Activated CD4-positive, alpha-beta T cell treated with anti-CD3 and anti-CD28 coated beads, Interleukin-2, amount 10 ng/mL, durations not matched to agents 24 days and 14 days (primary cell): ENCODE measurements around the gene PINK1. TPM values are rescaled to one million over a fixed set of nuclear protein-coding genes. Genes with fewer than 3 reads are reported as not detected.

ENCODE experiments used
- DNase-seq: peaks from one replicate; pipeline ENCODE4 v3.0.0; 2022
- H3K27ac Mint-ChIP-seq: one replicate; pipeline ENCODE4 v1.8.0; 2022; ENCODE audit warnings: mild to moderate bottlenecking, mixed read lengths
- H3K27me3 Mint-ChIP-seq: one replicate; pipeline ENCODE4 v1.8.0; 2022; ENCODE audit warnings: mixed read lengths
- H3K36me3 Mint-ChIP-seq: one replicate; pipeline ENCODE4 v1.8.0; 2022; ENCODE audit warnings: low read depth, mild to moderate bottlenecking, mixed read lengths
- H3K4me1 Mint-ChIP-seq: one replicate; pipeline ENCODE4 v1.8.0; 2021; ENCODE audit warnings: mixed read lengths
- H3K4me3 Mint-ChIP-seq: one replicate; pipeline ENCODE4 v1.8.0; 2022; ENCODE audit warnings: mild to moderate bottlenecking, moderate library complexity, mixed read lengths
- H3K9me3 Mint-ChIP-seq: one replicate; pipeline ENCODE4 v1.8.0; 2021; ENCODE audit warnings: mixed read lengths
- intact Hi-C: fragments of 100-400 bp; cut with micrococcal nuclease; formaldehyde crosslinking; loops from one replicate; pipeline ENCODE4 v1.15.1; 2023
- total RNA-seq: library from RNA; stranded (reverse); gene quantifications from 2 replicates; pipeline ENCODE4 v1.2.3, GENCODE V29; 2022

Gene PINK1
- total RNA-seq, 1 donor from 2014 or later = 2.0 TPM

DNA sequence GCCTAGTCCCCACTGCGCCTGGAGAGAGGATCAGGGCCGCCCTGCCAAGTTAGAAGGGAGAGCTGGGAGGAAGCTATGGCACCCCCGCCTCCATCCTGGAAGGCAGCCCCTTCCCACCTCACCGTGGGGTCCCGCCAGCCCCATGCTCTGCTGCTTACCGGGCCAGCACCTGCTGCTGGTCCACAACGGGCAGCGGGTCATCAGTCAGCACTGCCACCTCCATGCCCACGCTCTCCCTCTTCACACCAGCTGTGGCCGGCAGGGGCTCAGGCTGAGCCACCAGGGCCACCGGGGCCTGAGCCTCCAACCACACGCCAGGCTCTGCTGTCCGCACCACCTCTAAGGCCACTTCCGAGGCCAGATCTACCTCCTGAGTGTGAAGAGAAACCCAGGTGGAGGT, 51.4 kb downstream of the PINK1 start:
- H3K4me1 Mint-ChIP-seq = peaks cover 2% of the 10 kb centered on the region
- H3K4me3 Mint-ChIP-seq = no peak overlapping the region
- no peak for DNase-seq
- H3K36me3 Mint-ChIP-seq = no peaks in the 10 kb centered on the region
- intact Hi-C loops = no loop called here
- no peaks in the 10 kb centered on the region for H3K9me3 Mint-ChIP-seq
- peaks cover 42% of the 10 kb centered on the region for H3K27me3 Mint-ChIP-seq
- H3K27ac Mint-ChIP-seq = no peak overlapping the region

DNA sequence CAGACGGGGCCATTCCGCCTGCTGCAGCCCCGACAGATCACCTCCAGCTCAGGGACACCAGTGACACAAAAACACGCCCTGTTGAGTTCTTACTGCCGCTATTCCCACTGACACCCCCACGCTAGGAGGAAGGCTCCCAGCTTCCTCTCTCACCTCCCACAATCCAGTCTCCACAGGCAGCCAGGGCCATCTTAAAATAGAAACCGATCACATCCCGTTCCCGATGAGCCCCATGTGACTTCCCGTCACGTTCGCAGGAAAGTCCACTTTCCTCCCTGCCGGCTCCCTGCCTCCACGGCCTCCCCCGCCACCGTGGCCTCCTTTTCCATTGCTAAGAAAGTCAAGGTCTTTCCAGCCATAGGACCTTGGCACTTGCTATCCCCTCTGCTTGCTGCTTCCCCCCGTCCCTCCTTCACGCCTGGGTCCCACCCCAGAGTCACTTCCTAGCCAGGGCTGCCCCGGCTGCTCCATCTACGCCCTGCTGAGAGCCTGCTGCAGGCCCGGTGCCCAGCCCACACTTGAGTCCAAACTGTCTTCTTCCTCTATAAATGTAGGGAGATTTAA, 51.9 kb downstream of the PINK1 start:
- Mint-ChIP-seq H3K27ac (no peak overlapping the region), H3K36me3 (no peaks in the 10 kb centered on the region), H3K4me3 (no peak overlapping the region), H3K4me1 (peaks cover 2% of the 10 kb centered on the region), H3K27me3 (peaks cover 38% of the 10 kb centered on the region), H3K9me3 (no peaks in the 10 kb centered on the region)
- DNase-seq = no peak
- intact Hi-C loops = no loop called here

DNA sequence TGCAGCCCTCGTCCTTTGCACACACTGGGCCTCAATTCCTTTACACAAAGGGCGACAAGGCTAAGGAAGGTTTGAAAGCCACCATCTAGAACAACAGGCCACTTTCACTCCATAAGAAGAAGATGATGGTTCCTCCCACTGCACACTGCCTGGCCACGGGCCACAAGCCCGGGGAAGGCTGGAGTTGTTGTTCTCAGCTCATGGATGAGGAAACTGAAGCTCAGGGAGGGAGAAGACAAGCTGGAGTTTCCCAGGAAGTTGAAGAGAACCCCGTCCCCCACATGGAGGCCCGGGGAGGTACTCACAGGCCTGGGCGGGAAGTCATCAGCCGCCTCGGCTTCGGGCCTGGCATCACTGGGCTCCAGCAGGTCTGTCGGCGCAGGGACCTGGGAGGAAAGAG, 52.5 kb downstream of the PINK1 start:
- no peaks in the 10 kb centered on the region for H3K9me3 Mint-ChIP-seq
- H3K27me3 Mint-ChIP-seq = peaks cover 34% of the 10 kb centered on the region
- no peaks in the 10 kb centered on the region for H3K36me3 Mint-ChIP-seq
- peaks cover 2% of the 10 kb centered on the region for H3K4me1 Mint-ChIP-seq
- no peak for DNase-seq
- H3K27ac Mint-ChIP-seq = no peak overlapping the region
- intact Hi-C loops = no loop called here
- no peak overlapping the region for H3K4me3 Mint-ChIP-seq

- Mint-ChIP-seq H3K27ac (no peak overlapping the region), H3K4me3 (no peak overlapping the region), H3K4me1 (peaks cover 2% of the 10 kb centered on the region), H3K27me3 (peaks cover 28% of the 10 kb centered on the region), H3K36me3 (no peaks in the 10 kb centered on the region), H3K9me3 (no peaks in the 10 kb centered on the region)
- intact Hi-C loops = no loop called here
- DNase-seq = no peak
These were observed 53.8 kb downstream of the PINK1 start for GRCh38 chr1:20686883-20687725.

DNA sequence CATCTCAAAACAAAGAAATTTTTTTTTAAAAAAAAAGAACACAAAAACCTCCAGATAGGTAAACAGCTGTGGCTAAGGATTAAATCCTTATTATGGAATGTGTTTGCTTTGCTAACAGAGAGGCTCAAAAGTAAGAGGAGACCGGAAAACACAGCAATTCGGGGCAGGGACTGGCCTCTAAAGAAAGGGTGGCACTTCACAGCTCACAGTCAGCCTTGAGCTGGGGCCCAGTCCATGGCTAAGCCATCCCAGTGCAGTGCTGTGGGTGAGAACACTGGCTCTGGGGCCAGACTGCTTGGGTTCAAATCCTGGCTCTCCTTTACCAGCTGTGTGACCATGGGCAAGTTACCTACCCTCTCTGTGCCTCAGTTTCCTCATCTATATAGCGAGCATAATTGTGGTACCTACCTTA, 56.4 kb downstream of the PINK1 start:
- no peaks in the 10 kb centered on the region for H3K36me3 Mint-ChIP-seq
- intact Hi-C loops = no loop called here
- no peak for DNase-seq
- H3K4me3 Mint-ChIP-seq = no peak overlapping the region
- H3K27me3 Mint-ChIP-seq = peaks cover 18% of the 10 kb centered on the region
- no peaks in the 10 kb centered on the region for H3K4me1 Mint-ChIP-seq
- no peaks in the 10 kb centered on the region for H3K9me3 Mint-ChIP-seq
- H3K27ac Mint-ChIP-seq = no peak overlapping the region

DNA sequence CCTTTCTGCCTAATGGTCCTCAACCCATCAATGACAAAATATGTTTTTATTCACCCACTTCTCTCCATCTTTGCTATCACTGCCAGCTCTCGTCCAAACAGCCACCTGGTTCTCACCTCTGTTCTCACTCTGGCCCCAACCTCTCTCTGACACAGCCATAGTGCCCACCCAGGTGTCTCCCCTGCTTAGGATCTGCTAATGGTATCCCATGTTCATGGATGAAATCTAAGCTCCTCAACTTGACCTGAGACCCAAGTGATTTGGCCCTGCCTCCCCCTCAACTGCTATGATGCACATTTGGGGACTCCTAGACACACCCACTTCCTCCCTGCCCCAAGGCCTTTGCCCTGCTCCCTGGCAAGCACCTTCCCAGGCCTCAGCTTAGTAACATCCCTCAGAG, 58.6 kb downstream of the PINK1 start:
- Mint-ChIP-seq H3K9me3 (no peaks in the 10 kb centered on the region), H3K27me3 (peaks cover 14% of the 10 kb centered on the region), H3K4me1 (peaks cover 6% of the 10 kb centered on the region), H3K36me3 (no peaks in the 10 kb centered on the region), H3K4me3 (no peak overlapping the region), H3K27ac (no peak overlapping the region)
- intact Hi-C loops = no loop called here
- no peak for DNase-seq

GRCh38 chr1:20693623-20694022, 60.4 kb downstream of the PINK1 start:
- intact Hi-C loops = no loop called here
- no peak overlapping the region for H3K4me3 Mint-ChIP-seq
- H3K27me3 Mint-ChIP-seq = peaks cover 10% of the 10 kb centered on the region
- no peak overlapping the region for H3K27ac Mint-ChIP-seq
- no peaks in the 10 kb centered on the region for H3K36me3 Mint-ChIP-seq
- peaks cover 7% of the 10 kb centered on the region for H3K4me1 Mint-ChIP-seq
- no peak for DNase-seq
- H3K9me3 Mint-ChIP-seq = no peaks in the 10 kb centered on the region

GRCh38 chr1:20695515-20695914, 62.3 kb downstream of the PINK1 start:
- Mint-ChIP-seq H3K4me3 (no peak overlapping the region), H3K36me3 (no peaks in the 10 kb centered on the region), H3K4me1 (peaks cover 7% of the 10 kb centered on the region), H3K27me3 (peaks cover 7% of the 10 kb centered on the region), H3K27ac (peak overlapping the region; percentile 32), H3K9me3 (no peaks in the 10 kb centered on the region)
- no peak for DNase-seq
- intact Hi-C loops = no loop called here

- Mint-ChIP-seq H3K27me3 (peaks cover 7% of the 10 kb centered on the region), H3K27ac (peak overlapping the region; percentile 34), H3K36me3 (no peaks in the 10 kb centered on the region), H3K9me3 (no peaks in the 10 kb centered on the region), H3K4me1 (peaks cover 7% of the 10 kb centered on the region), H3K4me3 (peak overlapping the region; percentile 89)
- peak; percentile 90 for DNase-seq
- intact Hi-C loops = loop anchor here (1.0 to 2.0 kb wide), 2 partner anchors 36 to 499 kb away; partner anchors contain the start of gene SH2D5
These were observed 63.4 kb downstream of the PINK1 start for GRCh38 chr1:20696397-20697333.

- no peaks in the 10 kb centered on the region for H3K36me3 Mint-ChIP-seq
- H3K9me3 Mint-ChIP-seq = no peaks in the 10 kb centered on the region
- peaks cover 7% of the 10 kb centered on the region for H3K27me3 Mint-ChIP-seq
- no peak overlapping the region for H3K4me3 Mint-ChIP-seq
- no peak for DNase-seq
- H3K4me1 Mint-ChIP-seq = peaks cover 7% of the 10 kb centered on the region
- no peak overlapping the region for H3K27ac Mint-ChIP-seq
- intact Hi-C loops = loop anchor here (2.0 kb wide), 1 partner anchor 35 kb away; the partner anchor contains the start of gene SH2D5
These were observed 64.3 kb downstream of the PINK1 start for GRCh38 chr1:20697563-20697962.

GRCh38 chr1:20698195-20698910, 65.1 kb downstream of the PINK1 start:
- no peak for DNase-seq
- Mint-ChIP-seq H3K9me3 (no peaks in the 10 kb centered on the region), H3K4me3 (no peak overlapping the region), H3K27me3 (peaks cover 7% of the 10 kb centered on the region), H3K27ac (no peak overlapping the region), H3K36me3 (no peaks in the 10 kb centered on the region), H3K4me1 (peaks cover 7% of the 10 kb centered on the region)
- intact Hi-C loops = no loop called here

DNA sequence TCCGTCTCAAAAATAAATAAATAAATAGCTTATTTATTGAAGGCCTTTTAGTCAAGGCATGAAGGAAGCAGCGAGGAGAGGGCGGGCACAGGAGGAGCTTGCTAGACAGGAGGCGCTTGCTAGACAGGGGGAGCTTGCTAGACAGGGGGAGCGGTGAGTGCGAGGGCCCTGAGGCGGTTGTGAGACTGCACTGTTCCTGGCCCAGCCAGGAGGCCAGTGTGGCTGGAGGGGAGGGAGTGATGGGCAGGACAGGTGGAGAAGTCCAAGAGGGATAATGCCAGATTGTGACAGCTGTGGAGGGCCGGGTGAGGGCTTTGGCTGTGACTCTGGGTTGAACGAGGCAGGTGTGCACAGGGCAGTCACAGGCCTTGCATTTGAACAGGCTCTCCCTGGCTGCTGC, 66.3 kb downstream of the PINK1 start:
- H3K27ac Mint-ChIP-seq = no peak overlapping the region
- no peaks in the 10 kb centered on the region for H3K9me3 Mint-ChIP-seq
- H3K36me3 Mint-ChIP-seq = no peaks in the 10 kb centered on the region
- peaks cover 5% of the 10 kb centered on the region for H3K27me3 Mint-ChIP-seq
- DNase-seq = no peak
- no peak overlapping the region for H3K4me3 Mint-ChIP-seq
- intact Hi-C loops = no loop called here
- peaks cover 7% of the 10 kb centered on the region for H3K4me1 Mint-ChIP-seq

DNA sequence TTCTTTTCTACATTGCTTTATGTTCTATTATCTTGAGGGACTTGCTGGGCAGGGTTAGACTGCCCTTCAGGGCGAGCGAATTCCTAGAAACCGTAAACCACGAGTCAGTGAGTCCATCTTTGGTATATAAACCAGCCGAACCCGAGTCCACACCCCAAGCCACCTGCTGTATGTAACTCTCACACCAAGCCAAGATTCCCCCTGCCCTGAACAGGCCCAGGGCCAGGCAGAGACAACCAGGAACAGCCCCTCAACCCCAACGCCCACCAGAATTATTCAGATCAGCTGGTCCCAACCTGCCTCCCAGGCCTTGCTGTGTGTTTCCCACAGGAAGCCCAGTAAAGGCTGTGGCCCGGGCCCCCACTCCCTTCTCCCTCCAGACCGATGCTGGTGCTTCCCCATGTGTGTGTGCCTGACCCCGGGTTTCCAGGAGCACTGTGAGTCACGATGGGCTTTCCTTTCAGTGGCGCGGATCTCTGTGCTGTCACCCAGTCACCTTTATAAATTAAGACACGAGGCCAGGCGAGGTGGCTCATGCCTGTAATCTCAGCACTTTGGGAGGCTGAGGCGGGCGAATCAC, 67.5 kb downstream of the PINK1 start:
- Mint-ChIP-seq H3K27me3 (peaks cover under 1% of the 10 kb centered on the region), H3K36me3 (no peaks in the 10 kb centered on the region), H3K9me3 (no peaks in the 10 kb centered on the region), H3K4me3 (no peak overlapping the region), H3K27ac (no peak overlapping the region), H3K4me1 (peaks cover 7% of the 10 kb centered on the region)
- intact Hi-C loops = no loop called here
- DNase-seq = no peak
